Activated CD4-positive, alpha-beta memory T cell treated with anti-CD3 and anti-CD28 coated beads for 36 hours (primary cell): Measurements from ENCODE around the gene ULK3. TPM values are rescaled to one million over a fixed set of nuclear protein-coding genes. Genes with fewer than 3 reads are reported as not detected.

ENCODE experiments used
- CTCF ChIA-PET: fragments of 350-600 bp; sonication (Branson Sonifier 250); formaldehyde crosslinking; loops from one replicate; lab custom pipeline; 2021; ENCODE audit warnings: antibody characterized with exemption, inconsistent platforms; lab: Charles Lee
- POLR2A ChIA-PET: fragments of 350-600 bp; sonication (Branson Sonifier 250); formaldehyde crosslinking; loops from one replicate; lab custom pipeline; 2021; ENCODE audit warnings: antibody characterized with exemption; lab: Charles Lee
- DNase-seq: peaks from one replicate; pipeline ENCODE4 v3.0.0-alpha.2; 2020
- H3K27ac Mint-ChIP-seq: one replicate; pipeline ENCODE4 v1.8.0; 2021; ENCODE audit warnings: mixed read lengths
- H3K27me3 Mint-ChIP-seq: one replicate; pipeline ENCODE4 v1.8.0; 2021; ENCODE audit warnings: mixed read lengths
- H3K36me3 Mint-ChIP-seq: one replicate; pipeline ENCODE4 v1.8.0; 2021; ENCODE audit warnings: mixed read lengths
- H3K4me1 Mint-ChIP-seq: one replicate; pipeline ENCODE4 v1.8.0; 2021; ENCODE audit warnings: low read depth, mixed read lengths
- H3K4me3 Mint-ChIP-seq: one replicate; pipeline ENCODE4 v1.8.0; 2021; ENCODE audit warnings: mild to moderate bottlenecking, mixed read lengths
- H3K9me3 Mint-ChIP-seq: one replicate; pipeline ENCODE4 v1.8.0; 2021; ENCODE audit warnings: mixed read lengths
- intact Hi-C: fragments of 100-400 bp; cut with micrococcal nuclease; formaldehyde crosslinking; loops from one replicate; pipeline ENCODE4 v1.15.1; 2023
- total RNA-seq, 2 experiments: library from RNA; stranded (reverse); gene quantifications; one replicate each; pipeline ENCODE4 v1.2.3, GENCODE V29; 2021

The ULK3 gene
- total RNA-seq, 2 experiments from 2014 or later: 51.4 to 57.6 TPM

- ChIA-PET CTCF (interaction anchor here (0.9 to 20.5 kb wide), 18 partner anchors 8 to 174 kb away, joined by 3 to 1220 read pairs (median 4); partner anchors contain the start of genes CPLX3, CSK, FAM219B and LMAN1L), POLR2A (interaction anchor here (0.6 to 2.8 kb wide), 7 partner anchors 11 to 27 kb away, joined by 3 to 12 read pairs (median 4); no protein-coding TSS in a partner anchor)
- H3K27ac Mint-ChIP-seq: peak overlapping the region; percentile 91
- no peak overlapping the region for H3K4me3 Mint-ChIP-seq
- H3K27me3 Mint-ChIP-seq: no peaks in the 10 kb centered on the region
- no peak for DNase-seq
- peaks cover 51% of the 10 kb centered on the region for H3K36me3 Mint-ChIP-seq
- no peaks in the 10 kb centered on the region for H3K9me3 Mint-ChIP-seq
- peaks cover 60% of the 10 kb centered on the region for H3K4me1 Mint-ChIP-seq
- intact Hi-C loops: no loop called here
These were observed 44.3 kb downstream of the ULK3 start for GRCh38 chr15:74798388-74799254.

GRCh38 chr15:74795966-74796625, 46.9 kb downstream of the ULK3 start:
- H3K9me3 Mint-ChIP-seq: no peaks in the 10 kb centered on the region
- peak; percentile 72 for DNase-seq
- peaks cover 44% of the 10 kb centered on the region for H3K36me3 Mint-ChIP-seq
- ChIA-PET CTCF (interaction anchor here (1.8 to 20.5 kb wide), 2 partner anchors 18 to 40 kb away, joined by 4 to 1220 read pairs; partner anchors contain the start of gene CSK), POLR2A (interaction anchor here (0.9 to 2.8 kb wide), 4 partner anchors 9 to 23 kb away, joined by 3 to 15 read pairs (median 6); partner anchors contain the start of gene CSK)
- H3K4me1 Mint-ChIP-seq: peaks cover 86% of the 10 kb centered on the region
- no peaks in the 10 kb centered on the region for H3K27me3 Mint-ChIP-seq
- peak overlapping the region; percentile 87 for H3K27ac Mint-ChIP-seq
- intact Hi-C loops: loop anchor here (1.0 kb wide), 2 partner anchors 9 to 15 kb away; no protein-coding TSS in a partner anchor
- H3K4me3 Mint-ChIP-seq: peak overlapping the region; percentile 2

GRCh38 chr15:74794970-74795349, 48.0 kb downstream of the ULK3 start:
- Mint-ChIP-seq H3K9me3 (no peaks in the 10 kb centered on the region), H3K27ac (peak overlapping the region; percentile 88), H3K27me3 (no peaks in the 10 kb centered on the region), H3K4me3 (peak overlapping the region; percentile 21), H3K36me3 (peaks cover 41% of the 10 kb centered on the region), H3K4me1 (peaks cover 90% of the 10 kb centered on the region)
- CTCF ChIA-PET: interaction anchor here (1.8 to 20.5 kb wide), 6 partner anchors 17 to 159 kb away, joined by 4 to 1220 read pairs (median 10); partner anchors contain the start of genes CSK and ULK3
- POLR2A ChIA-PET: interaction anchor here (0.9 to 9.4 kb wide), 2 partner anchors 16 to 20 kb away, joined by 4 to 116 read pairs; partner anchors contain the start of gene CSK
- DNase-seq: no peak
- intact Hi-C loops: no loop called here

- intact Hi-C loops: no loop called here
- ChIA-PET POLR2A (interaction anchor here (0.9 to 9.4 kb wide), 5 partner anchors 10 to 144 kb away, joined by 3 to 116 read pairs (median 11); partner anchors contain the start of genes COX5A and CSK), CTCF (interaction anchor here (0.6 to 20.5 kb wide), 14 partner anchors 10 to 177 kb away, joined by 3 to 1220 read pairs (median 6); partner anchors contain the start of genes CSK, CYP1A1 and ULK3)
- Mint-ChIP-seq H3K4me1 (peaks cover 90% of the 10 kb centered on the region), H3K36me3 (peaks cover 41% of the 10 kb centered on the region), H3K27ac (peak overlapping the region; percentile 88), H3K9me3 (no peaks in the 10 kb centered on the region), H3K27me3 (no peaks in the 10 kb centered on the region), H3K4me3 (peak overlapping the region; percentile 21)
- no peak for DNase-seq
These were observed 48.5 kb downstream of the ULK3 start for GRCh38 chr15:74794248-74794969.

- POLR2A ChIA-PET: interaction anchor here (0.6 to 9.4 kb wide), 6 partner anchors 9 to 145 kb away, joined by 3 to 116 read pairs (median 8); partner anchors contain the start of genes COX5A and CSK
- CTCF ChIA-PET: interaction anchor here (0.9 to 20.5 kb wide), 17 partner anchors 11 to 176 kb away, joined by 3 to 1220 read pairs (median 6); partner anchors contain the start of genes CSK, CYP1A1, EDC3 and ULK3
- H3K27me3 Mint-ChIP-seq: no peaks in the 10 kb centered on the region
- peaks cover 40% of the 10 kb centered on the region for H3K36me3 Mint-ChIP-seq
- peak; percentile 81 for DNase-seq
- H3K9me3 Mint-ChIP-seq: no peaks in the 10 kb centered on the region
- H3K4me3 Mint-ChIP-seq: peak overlapping the region; percentile 29
- intact Hi-C loops: no loop called here
- peaks cover 88% of the 10 kb centered on the region for H3K4me1 Mint-ChIP-seq
- peak overlapping the region; percentile 99 for H3K27ac Mint-ChIP-seq
These were observed 49.6 kb downstream of the ULK3 start for GRCh38 chr15:74793135-74794028.

- H3K9me3 Mint-ChIP-seq: no peaks in the 10 kb centered on the region
- peak overlapping the region; percentile 6 for H3K4me3 Mint-ChIP-seq
- peaks cover 38% of the 10 kb centered on the region for H3K36me3 Mint-ChIP-seq
- H3K4me1 Mint-ChIP-seq: peaks cover 89% of the 10 kb centered on the region
- H3K27me3 Mint-ChIP-seq: no peaks in the 10 kb centered on the region
- intact Hi-C loops: no loop called here
- ChIA-PET CTCF (interaction anchor here (1.0 to 20.5 kb wide), 14 partner anchors 7 to 175 kb away, joined by 3 to 1220 read pairs (median 4); partner anchors contain the start of genes CSK and EDC3), POLR2A (interaction anchor here (2.7 to 9.4 kb wide), 3 partner anchors 8 to 21 kb away, joined by 11 to 116 read pairs (median 15); partner anchors contain the start of gene CSK)
- peak overlapping the region; percentile 99 for H3K27ac Mint-ChIP-seq
- peak; percentile 38 for DNase-seq
These were observed 50.5 kb downstream of the ULK3 start for GRCh38 chr15:74792227-74793016.

- POLR2A ChIA-PET: interaction anchor here (2.7 to 9.4 kb wide), 2 partner anchors 12 to 20 kb away, joined by 11 to 116 read pairs; partner anchors contain the start of gene CSK
- Mint-ChIP-seq H3K9me3 (no peaks in the 10 kb centered on the region), H3K36me3 (peaks cover 42% of the 10 kb centered on the region), H3K4me3 (peak overlapping the region; percentile 6), H3K4me1 (peaks cover 89% of the 10 kb centered on the region), H3K27me3 (no peaks in the 10 kb centered on the region), H3K27ac (peak overlapping the region; percentile 99)
- CTCF ChIA-PET: interaction anchor here (1.1 to 20.5 kb wide), 4 partner anchors 8 to 159 kb away, joined by 3 to 1220 read pairs (median 4); partner anchors contain the start of gene CSK
- DNase-seq: no peak
- intact Hi-C loops: no loop called here
These were observed 51.3 kb downstream of the ULK3 start for GRCh38 chr15:74791667-74792066.

- no peaks in the 10 kb centered on the region for H3K9me3 Mint-ChIP-seq
- ChIA-PET POLR2A (interaction anchor here (1.0 to 9.4 kb wide), 2 partner anchors 12 to 22 kb away, joined by 3 to 116 read pairs; partner anchors contain the start of gene CSK), CTCF (interaction anchor here (0.7 to 20.5 kb wide), 5 partner anchors 9 to 159 kb away, joined by 3 to 1220 read pairs (median 6); partner anchors contain the start of gene CSK)
- intact Hi-C loops: no loop called here
- H3K27ac Mint-ChIP-seq: peak overlapping the region; percentile 99
- H3K4me1 Mint-ChIP-seq: peaks cover 82% of the 10 kb centered on the region
- no peaks in the 10 kb centered on the region for H3K27me3 Mint-ChIP-seq
- peak overlapping the region; percentile 90 for H3K4me3 Mint-ChIP-seq
- DNase-seq: no peak
- peaks cover 43% of the 10 kb centered on the region for H3K36me3 Mint-ChIP-seq
These were observed 51.9 kb downstream of the ULK3 start for GRCh38 chr15:74791007-74791406.
